HEK293T (cell line): ENCODE results near the gene LGALS3BP.

Experiments
- BHLHE40 ChIP-seq: fragments of 450-650 bp; IDR thresholded peaks from 2 replicates; pipeline ENCODE4 v1.6.1; 2016; ENCODE audit warnings: mild to moderate bottlenecking, moderate library complexity, borderline replicate concordance
- FOXA1 ChIP-seq: fragments of 450-650 bp; IDR thresholded peaks from 2 replicates; pipeline ENCODE4 v1.6.1; 2016; ENCODE audit warnings: mild to moderate bottlenecking
- ZNF384 ChIP-seq: fragments of 450-650 bp; IDR thresholded peaks from 2 replicates; pipeline ENCODE4 v1.6.1; 2016

DNA sequence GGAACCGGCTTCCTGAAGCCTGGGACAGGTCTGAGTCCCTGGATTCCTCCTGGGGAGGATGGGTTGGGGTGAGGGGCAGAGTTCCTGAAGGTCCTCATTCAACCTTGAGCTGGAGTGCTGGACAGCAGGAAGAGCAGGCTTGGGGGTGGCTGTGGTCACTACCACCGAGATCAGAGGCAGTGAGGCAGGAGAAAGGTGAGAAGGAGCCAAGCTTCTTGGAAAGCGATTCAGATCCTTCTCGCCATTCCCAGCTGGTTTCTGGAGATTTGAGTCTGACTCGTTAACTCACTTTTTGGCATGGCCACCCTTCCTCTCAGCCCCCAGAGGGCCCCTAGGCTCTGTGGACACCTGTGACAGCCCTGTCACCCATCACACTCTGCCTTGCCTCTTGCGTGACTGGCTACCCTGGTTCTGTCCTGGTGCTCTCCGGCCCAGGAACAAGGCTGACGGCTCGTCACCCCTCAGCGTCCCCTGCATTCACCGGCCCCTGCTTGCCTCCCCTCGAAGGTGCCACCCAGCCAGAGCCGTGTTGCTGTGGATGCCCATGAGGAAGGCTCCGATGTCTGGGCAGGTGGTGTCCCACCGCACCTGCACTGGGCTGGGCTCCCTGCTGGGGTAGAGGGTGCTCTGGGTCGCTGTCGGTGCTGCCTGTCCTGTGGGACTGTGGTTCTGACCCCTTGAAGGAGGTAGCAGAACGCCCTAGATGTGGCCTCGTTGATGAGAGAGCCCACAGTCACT lies 44.9 kb downstream of the LGALS3BP start:
- TF ChIP-seq FOXA1 (no peak), BHLHE40 (no peak), ZNF384 (no peak)
